ENCODE results near the gene ZNF670.
A peak's percentile ranks its signal among the peaks of the same experiment; 100 is the strongest.
"Not testable (repeated sequence)": the region's sequence is repeated elsewhere in the genome, so short reads cannot be mapped to it uniquely, and the experiment has no call there.

The ZNF670 gene

DNA sequence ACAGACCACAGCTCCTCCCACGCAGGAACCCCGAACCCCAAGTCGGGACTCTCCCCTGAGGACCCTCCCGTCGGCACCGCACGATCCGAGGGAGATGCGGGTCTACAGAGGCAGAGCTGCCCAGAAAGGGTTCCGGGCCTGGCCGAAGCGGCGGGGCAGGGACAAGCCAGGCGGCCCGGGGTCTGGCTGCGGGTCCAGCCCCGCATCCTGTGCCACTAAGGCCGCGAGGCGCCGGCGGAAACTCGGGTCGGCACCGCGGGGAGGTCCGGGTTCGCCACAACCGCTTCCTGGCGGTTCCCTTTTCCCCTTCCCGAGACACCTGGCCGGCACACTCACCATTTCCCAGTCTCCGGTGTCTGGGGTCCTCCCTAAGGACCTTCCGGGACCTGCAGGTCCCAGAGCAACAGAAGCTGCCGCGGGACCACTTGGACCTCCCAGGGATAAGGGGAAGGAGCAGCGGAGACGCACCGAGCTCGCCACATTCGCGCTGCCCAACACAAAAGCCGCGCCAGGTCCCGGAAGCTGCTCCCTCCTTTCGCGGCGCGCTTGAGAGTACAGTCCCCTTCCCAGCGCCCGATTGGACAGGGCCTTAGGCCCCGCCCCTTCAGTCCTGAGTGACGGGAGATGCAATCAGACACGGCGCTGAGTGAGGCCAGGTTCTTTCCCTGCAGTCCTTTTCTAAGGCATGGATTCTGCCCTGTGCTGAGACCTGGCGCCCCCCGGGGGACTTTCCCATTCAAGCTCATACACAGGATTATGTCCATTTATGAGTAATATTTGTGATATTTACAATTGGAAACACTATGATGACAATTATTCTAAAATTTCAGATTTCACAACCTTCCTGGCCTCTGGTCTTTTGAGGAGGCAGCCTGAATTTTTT lies at the start of gene ZNF670:
Gene ZNF670 (minus strand): TSS at position 554 of the 883 bp plus-strand sequence. CDS start 215 bp downstream, at position 339.
- DNase-seq, result peak; percentile 94 to 98

- DNase-seq, result not testable (repeated sequence)
Observed at GRCh38 chr1:247127519-247128282, 49.1 kb upstream of the ZNF670 start.

DNA sequence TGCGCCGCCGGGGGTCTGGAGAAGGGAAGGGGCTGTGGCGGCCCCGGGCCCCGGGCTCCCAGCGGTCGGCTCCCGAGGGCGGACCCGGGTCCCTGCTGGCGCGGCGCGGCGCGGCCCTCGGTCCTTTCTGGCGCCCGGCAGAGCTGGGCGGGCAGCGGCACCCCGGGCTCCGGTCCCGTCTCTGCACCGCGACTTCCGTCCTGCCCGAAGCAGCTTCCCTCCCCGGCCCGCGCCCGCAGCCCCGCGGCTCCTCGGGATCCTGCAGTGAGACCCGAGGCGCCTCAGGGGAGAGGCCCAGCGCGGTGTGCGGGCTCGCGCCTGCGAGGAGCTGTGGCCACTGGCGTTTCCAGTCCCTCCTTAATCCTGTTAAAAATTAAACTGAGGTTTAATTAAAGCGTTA lies 48.0 kb upstream of the ZNF670 start:
- not testable (repeated sequence) for DNase-seq

- not testable (repeated sequence) for DNase-seq
Observed at GRCh38 chr1:247126166-247126565, 47.6 kb upstream of the ZNF670 start.

DNA sequence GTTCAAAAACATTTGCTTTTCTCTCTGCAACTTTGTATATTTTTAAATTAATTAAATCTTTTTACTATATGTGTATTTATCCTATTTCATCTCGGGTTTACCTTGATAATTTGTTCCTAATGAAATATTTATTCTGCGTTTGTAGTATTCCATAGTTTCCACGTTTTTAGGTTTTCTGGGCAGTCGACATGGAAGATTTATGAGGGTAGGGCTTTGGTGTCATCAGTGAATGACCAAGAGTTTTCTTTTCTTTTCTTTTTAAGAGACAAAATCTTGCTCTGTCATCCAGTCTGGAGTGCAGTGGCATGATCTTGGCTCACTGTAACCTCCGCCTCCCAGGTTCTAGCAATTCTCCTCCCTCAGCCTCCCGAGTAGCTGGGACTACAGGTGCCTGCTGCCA lies 42.8 kb upstream of the ZNF670 start:
- DNase-seq, result no peak

DNA sequence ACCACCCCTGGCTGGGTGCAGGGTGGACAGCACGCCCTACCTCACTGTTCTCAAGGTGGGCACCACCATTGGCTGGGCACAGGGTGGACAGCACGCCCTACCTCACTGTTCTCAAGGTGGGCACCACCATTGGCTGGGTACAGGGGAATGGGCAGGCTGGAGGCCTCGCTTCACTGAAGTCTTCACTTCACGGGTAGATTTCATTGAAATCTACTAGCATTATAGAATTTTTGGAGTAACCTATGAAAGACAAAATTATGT lies 41.7 kb upstream of the ZNF670 start:
- not testable (repeated sequence) for DNase-seq

- DNase-seq, result no peak
Observed at GRCh38 chr1:247119600-247120407, 41.2 kb upstream of the ZNF670 start.

DNA sequence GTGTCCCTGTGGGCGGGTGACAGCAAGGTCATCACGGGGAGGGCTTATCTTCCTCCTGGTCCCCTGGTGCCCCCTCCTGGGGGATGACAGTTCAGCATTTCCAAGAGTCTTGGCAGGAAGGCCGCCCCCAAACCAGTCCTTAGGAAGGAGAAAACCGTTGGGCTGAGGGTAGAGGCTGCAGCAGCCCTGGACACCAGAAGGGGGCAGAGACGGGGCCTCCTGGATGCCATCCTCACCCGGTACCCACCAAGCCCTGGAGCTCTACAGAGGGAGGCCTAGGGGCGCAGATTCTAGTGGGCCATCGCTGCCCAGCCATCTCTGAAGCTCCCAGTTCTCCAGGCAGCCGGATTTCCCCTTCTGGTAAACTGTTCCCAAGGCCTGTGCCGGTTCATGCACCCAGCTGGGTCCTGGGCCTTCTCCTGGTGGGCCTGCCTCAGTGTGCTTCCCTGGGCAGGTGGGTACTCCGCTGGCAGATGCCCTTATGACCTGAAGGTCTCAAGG lies 40.4 kb upstream of the ZNF670 start:
- peak; percentile 11 to 36 for DNase-seq

- no peak for DNase-seq
Observed at GRCh38 chr1:247115545-247115944, 36.9 kb upstream of the ZNF670 start.

DNA sequence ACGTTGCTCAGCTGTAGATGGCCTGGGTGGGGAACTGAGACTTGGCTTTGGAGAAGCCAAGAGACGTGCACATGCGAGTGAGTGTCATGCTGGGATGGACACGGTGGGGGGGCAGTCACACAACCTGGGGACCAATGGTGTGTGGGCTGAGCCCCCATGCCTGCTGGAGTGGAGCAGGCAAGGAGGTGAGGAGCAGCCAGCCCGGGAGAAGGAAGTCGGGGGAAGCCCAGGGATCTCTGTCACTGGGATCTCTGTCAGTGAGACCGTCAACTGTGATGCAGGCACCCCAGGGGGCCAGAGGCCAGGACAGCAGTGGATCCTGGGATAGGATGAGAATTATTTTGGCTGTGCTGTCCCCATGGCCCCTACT lies 36.5 kb upstream of the ZNF670 start:
- DNase-seq, result no peak

- no peak for DNase-seq
Observed at GRCh38 chr1:247114351-247115140, 35.9 kb upstream of the ZNF670 start.

DNA sequence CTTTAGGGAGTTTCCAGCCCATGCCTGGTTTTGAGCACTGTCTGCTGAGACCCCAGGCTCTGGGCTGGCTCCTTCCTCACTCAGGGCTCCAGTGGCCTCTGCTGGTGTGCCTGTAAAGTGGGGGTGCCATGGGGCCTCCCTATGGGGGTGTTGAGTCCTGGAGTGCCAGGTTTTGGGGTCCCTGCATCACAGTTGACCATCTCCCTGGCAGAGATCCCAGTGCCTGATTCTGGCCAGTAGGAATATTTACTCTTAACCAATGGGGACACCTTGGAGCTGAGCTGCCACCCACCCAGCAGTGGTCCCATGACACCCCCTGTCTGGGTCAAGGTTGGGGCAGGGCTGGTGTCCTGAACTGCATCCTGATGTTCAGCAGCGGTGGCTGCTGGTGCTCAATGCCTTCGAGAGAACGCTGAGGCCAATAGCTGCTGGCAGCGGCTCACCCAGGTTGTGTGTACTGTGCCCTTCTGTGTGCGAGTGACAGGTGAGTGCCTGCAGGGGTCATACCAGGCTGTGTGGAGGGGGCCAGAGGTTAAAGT lies 35.2 kb upstream of the ZNF670 start:
- DNase-seq, result no peak

GRCh38 chr1:247113094-247113497 lies 34.5 kb upstream of the ZNF670 start:
- no peak for DNase-seq

DNA sequence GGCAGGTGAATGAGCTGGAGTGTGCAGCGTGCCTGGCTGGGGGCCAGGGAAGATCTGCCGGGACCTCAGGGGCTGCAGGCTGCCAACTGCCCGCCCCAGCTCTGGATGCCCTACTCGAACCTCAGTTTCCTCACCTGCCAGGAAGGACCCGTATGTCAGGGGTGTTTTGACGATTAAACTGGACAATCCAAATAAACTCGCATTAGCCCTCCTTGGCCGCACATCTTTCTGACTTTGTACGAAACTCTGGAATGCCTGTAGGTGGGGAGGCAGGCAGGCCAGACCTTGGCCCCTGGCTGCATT lies 33.8 kb upstream of the ZNF670 start:
- no peak for DNase-seq

DNA sequence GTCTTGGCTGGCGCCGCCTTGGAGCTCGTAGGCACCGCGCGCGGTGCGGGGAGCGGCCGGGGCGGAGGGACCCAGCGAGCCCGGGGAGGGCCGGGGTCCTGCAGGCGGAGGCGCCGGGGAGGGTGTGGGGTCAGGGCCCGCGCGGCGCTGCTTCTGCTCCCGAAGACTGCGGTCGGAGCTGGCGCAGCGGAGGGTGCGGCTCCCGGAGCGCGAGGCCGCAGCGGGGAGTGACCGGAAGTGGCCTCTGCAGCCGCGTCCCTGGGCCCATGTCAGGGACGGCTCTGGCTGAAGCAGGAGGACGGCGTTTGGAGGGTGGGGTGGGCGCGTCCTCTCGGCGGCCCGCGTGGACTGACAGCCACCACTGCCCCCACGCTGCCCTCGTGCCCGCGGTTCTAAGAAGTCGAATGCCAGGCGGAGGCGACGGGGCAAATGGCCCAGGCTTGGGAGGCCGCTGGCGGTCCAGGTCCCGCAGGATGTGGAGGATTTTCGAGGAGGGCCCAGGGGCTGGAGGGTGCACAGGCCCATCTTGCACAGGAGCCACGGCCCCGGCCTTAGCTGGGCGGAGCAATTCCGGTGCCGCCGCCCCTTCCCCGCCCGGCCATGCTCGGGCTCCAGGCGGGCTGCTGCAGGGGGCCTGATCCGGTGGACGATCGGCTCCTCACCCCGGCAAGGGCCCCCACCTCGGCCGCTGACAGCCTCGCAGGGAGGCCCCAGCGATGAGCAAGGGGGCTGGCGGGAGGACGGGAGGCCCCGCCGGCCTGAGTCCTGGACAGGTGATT lies 33.3 kb upstream of the ZNF670 start:
- DNase-seq, result peak in 1 of 2 experiments; percentile 40

DNA sequence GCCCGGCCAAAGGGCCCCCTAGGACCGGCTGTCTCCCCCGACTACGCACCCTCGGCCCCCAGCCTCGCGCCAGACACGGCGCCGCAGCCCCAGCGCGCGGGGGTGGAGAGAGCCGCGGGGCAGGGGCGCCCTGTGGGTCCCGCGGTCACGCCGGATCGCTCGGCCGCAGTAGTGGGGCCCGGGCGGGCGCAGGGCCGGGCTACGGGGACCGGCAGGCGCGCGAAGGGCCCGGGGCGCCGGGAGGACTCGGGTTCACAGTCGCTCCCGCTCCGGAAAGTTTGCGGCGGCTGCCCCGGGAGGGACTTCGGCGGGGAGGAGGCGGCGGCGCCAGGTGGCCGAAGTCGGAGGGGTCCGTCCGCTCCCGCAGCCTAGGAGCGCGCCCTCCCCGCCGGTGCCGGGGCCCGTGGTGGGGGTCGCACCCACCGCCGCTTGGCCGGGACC lies 32.7 kb upstream of the ZNF670 start:
- peak in 1 of 2 experiments; percentile 19 for DNase-seq

DNA sequence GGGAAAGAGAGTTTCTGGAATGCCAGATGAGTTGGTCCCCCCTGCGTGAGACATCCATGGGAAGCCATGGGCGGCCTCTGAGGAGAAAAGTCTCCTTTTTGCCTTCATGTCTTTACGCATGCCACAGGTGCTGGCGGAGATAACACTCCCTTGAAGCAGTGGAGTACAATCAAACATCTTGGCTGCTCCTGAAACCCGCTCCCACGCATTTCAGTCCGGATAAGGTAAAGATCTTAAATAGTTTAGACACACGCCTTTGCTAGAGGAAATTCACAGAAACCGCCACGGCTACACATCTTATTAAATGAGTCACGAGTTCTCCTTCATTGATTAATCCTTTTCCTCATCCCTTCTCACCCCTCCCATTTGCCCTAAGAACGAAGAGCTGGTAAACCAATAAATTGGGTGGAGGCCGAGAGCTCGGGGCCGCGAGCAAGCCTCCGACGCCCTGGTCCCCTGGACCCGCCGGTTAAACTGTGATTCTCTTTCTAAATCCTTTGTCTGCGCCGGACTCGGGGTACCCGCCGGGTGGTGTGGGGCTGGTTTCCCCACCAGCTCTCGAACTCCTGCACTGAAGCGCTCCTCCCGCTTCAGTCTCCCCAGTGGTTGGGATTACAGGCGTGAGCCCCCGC lies 32.1 kb upstream of the ZNF670 start:
- DNase-seq, result no peak

GRCh38 chr1:247107694-247108093 lies 29.1 kb upstream of the ZNF670 start:
- no peak for DNase-seq

DNA sequence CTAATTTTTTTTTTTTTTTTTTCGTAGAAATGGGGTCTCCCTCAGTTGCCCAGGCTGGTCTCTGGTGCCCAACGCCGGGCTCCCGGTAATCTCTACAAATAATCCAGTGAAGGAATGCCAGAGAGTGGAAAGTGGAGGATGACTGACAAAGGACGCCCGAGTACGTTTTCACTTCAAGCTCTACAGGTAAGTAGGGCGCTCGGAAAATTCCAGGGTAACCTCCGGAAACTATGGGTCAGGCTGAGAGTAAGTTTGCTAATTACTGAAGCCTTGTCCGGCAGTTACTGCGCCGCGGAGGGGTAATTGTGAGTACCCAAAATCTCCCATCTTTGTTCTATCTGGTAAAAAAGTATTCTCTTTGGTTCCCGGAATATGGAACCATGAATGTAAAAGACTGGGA lies 27.4 kb upstream of the ZNF670 start:
- no peak for DNase-seq

GRCh38 chr1:247104965-247105364 lies 26.4 kb upstream of the ZNF670 start:
- no peak for DNase-seq

Measured in NCI-H526 (cell line).